ENCODE data around the gene ZNF593. TPM values are rescaled to one million over a fixed set of nuclear protein-coding genes. Genes with fewer than 3 reads are reported as not detected.

The ZNF593 gene
- total and polyA plus RNA-seq, 9 of the 15 experiments (the other 6 are each of a cell fraction or from before 2014, with no cell fraction given) = 9.8 to 334 (median 48.2) TPM

- TF ChIP-seq CHAMP1 (IDR thresholded peaks at IDR 0.05) (peak; percentile 100), ATF3 (IDR thresholded peaks at IDR 0.05) (peak; percentile 94), ATF3 (CRISPR knock-in tag; conservative IDR thresholded peaks at IDR 0.05) (peak; percentile 81; the same call in 1 of the 2 replicates), CGGBP1 (CRISPR knock-in tag; IDR thresholded peaks at IDR 0.05) (no peak; the same call in none of the 2 replicates), FOXA1 (IDR thresholded peaks at IDR 0.05; ENCODE audit: borderline replicate concordance) (no peak), ZNF318 (IDR thresholded peaks at IDR 0.05; ENCODE audit: borderline replicate concordance in 1 of 2, low read depth in 1 of 2) (peak in 1 of 2 experiments; percentile 85; a peak in 2 of 4 replicates), ZBTB49 (CRISPR knock-in tag; IDR thresholded peaks at IDR 0.05; ENCODE audit: borderline replicate concordance) (no peak), NR4A1 (CRISPR knock-in tag; IDR thresholded peaks at IDR 0.05) (peak; percentile 79; the same call in 1 of the 2 replicates), NR4A1 (tag; IDR thresholded peaks at IDR 0.05) (peak; percentile 61), POLR2H (tag; IDR thresholded peaks at IDR 0.05; ENCODE audit: low read depth) (peak; percentile 93)
Measured at GRCh38 chr1:26126321-26127084, 43.2 kb upstream of the ZNF593 start (continued).
